Activated CD4-positive, alpha-beta T cell treated with anti-CD3 and anti-CD28 coated beads, Interleukin-2, amount 10 ng/mL, durations not matched to agents 7 days and 5 days (primary cell): ENCODE measurements around the gene OVAAL. TPM values are rescaled to one million over a fixed set of nuclear protein-coding genes. Genes with fewer than 3 reads are reported as not detected.

Experiments used
- CTCF ChIA-PET: fragments of 350-600 bp; sonication (Branson Sonifier 250); formaldehyde crosslinking; loops from one replicate; lab custom pipeline; 2021; ENCODE audit warnings: antibody characterized with exemption; lab: Charles Lee
- POLR2A ChIA-PET: fragments of 350-600 bp; sonication (Branson Sonifier 250); formaldehyde crosslinking; loops from one replicate; lab custom pipeline; 2021; ENCODE audit warnings: antibody characterized with exemption; lab: Charles Lee
- DNase-seq: peaks from one replicate; pipeline ENCODE4 v3.0.0-alpha.2; 2020
- H3K27ac Mint-ChIP-seq: one replicate; pipeline ENCODE4 v1.8.0; 2021; ENCODE audit warnings: mild to moderate bottlenecking, moderate library complexity, mixed read lengths
- H3K27me3 Mint-ChIP-seq: one replicate; pipeline ENCODE4 v1.8.0; 2021; ENCODE audit warnings: mixed read lengths
- H3K36me3 Mint-ChIP-seq: one replicate; pipeline ENCODE4 v1.8.0; 2021; ENCODE audit warnings: low read depth, mixed read lengths
- H3K4me1 Mint-ChIP-seq: one replicate; pipeline ENCODE4 v1.8.0; 2021; ENCODE audit warnings: mixed read lengths
- H3K4me3 Mint-ChIP-seq: one replicate; pipeline ENCODE4 v1.8.0; 2021; ENCODE audit warnings: mild to moderate bottlenecking, moderate library complexity, mixed read lengths
- H3K9me3 Mint-ChIP-seq: one replicate; pipeline ENCODE4 v1.8.0; 2021; ENCODE audit warnings: mixed read lengths
- total RNA-seq, 2 experiments: library from RNA; stranded (reverse); gene quantifications; one replicate each; pipeline ENCODE4 v1.2.3, GENCODE V29; 2021

OVAAL gene
- total RNA-seq: not detected

- ChIA-PET POLR2A (no interaction called here), CTCF (no interaction called here)
- Mint-ChIP-seq H3K4me1 (no peaks in the 10 kb centered on the region), H3K27ac (no peak within 1 kb of the TSS), H3K27me3 (peaks cover 11% of the 10 kb centered on the region), H3K9me3 (no peaks in the 10 kb centered on the region), H3K4me3 (no peak within 1 kb of the TSS), H3K36me3 (no peaks in the 10 kb centered on the region)
- no peak for DNase-seq
Measured at GRCh38 chr1:180558664-180559063, at the start of gene OVAAL. Gene OVAAL (plus strand): TSS chr1:180558964.

- Mint-ChIP-seq H3K27ac (no peak overlapping the region), H3K9me3 (no peaks in the 10 kb centered on the region), H3K4me1 (peaks cover 6% of the 10 kb centered on the region), H3K36me3 (no peaks in the 10 kb centered on the region), H3K4me3 (no peak overlapping the region), H3K27me3 (peaks cover 16% of the 10 kb centered on the region)
- POLR2A ChIA-PET: no interaction called here
- CTCF ChIA-PET: interaction anchor here (1.4 kb wide), 1 partner anchor 9 kb away, joined by 5 read pairs; no protein-coding TSS in a partner anchor
- DNase-seq: no peak
Measured at GRCh38 chr1:180510882-180511281, 47.9 kb upstream of the OVAAL start.

- Mint-ChIP-seq H3K9me3 (no peaks in the 10 kb centered on the region), H3K36me3 (no peaks in the 10 kb centered on the region), H3K27me3 (peaks cover 14% of the 10 kb centered on the region), H3K27ac (no peak overlapping the region), H3K4me1 (peaks cover 3% of the 10 kb centered on the region), H3K4me3 (no peak overlapping the region)
- CTCF ChIA-PET: interaction anchor here (0.5 kb wide), 1 partner anchor 572 kb away, joined by 3 read pairs; no protein-coding TSS in a partner anchor
- POLR2A ChIA-PET: no interaction called here
- DNase-seq: no peak
Measured at GRCh38 chr1:180513531-180513930, 45.2 kb upstream of the OVAAL start.

- POLR2A ChIA-PET: no interaction called here
- no peaks in the 10 kb centered on the region for H3K36me3 Mint-ChIP-seq
- H3K9me3 Mint-ChIP-seq: no peaks in the 10 kb centered on the region
- CTCF ChIA-PET: interaction anchor here (0.6 to 2.7 kb wide), 16 partner anchors 9 to 687 kb away, joined by 3 to 19 read pairs (median 3); partner anchors contain the start of gene ACBD6
- DNase-seq: no peak
- peaks cover 13% of the 10 kb centered on the region for H3K27me3 Mint-ChIP-seq
- no peak overlapping the region for H3K4me3 Mint-ChIP-seq
- no peak overlapping the region for H3K27ac Mint-ChIP-seq
- peaks cover 3% of the 10 kb centered on the region for H3K4me1 Mint-ChIP-seq
Measured at GRCh38 chr1:180515364-180515763, 43.4 kb upstream of the OVAAL start.

- no peaks in the 10 kb centered on the region for H3K9me3 Mint-ChIP-seq
- ChIA-PET CTCF (interaction anchor here (0.6 to 2.7 kb wide), 17 partner anchors 8 to 686 kb away, joined by 3 to 19 read pairs (median 3); partner anchors contain the start of genes ACBD6 and KIAA1614), POLR2A (no interaction called here)
- H3K27ac Mint-ChIP-seq: no peak overlapping the region
- H3K4me3 Mint-ChIP-seq: no peak overlapping the region
- no peaks in the 10 kb centered on the region for H3K36me3 Mint-ChIP-seq
- peaks cover 10% of the 10 kb centered on the region for H3K27me3 Mint-ChIP-seq
- DNase-seq: peak; percentile 73
- H3K4me1 Mint-ChIP-seq: peaks cover 3% of the 10 kb centered on the region
Measured at GRCh38 chr1:180515857-180516388, 42.8 kb upstream of the OVAAL start.

GRCh38 chr1:180519846-180520245, 38.9 kb upstream of the OVAAL start:
- H3K27ac Mint-ChIP-seq: no peak overlapping the region
- no peaks in the 10 kb centered on the region for H3K36me3 Mint-ChIP-seq
- no peak for DNase-seq
- H3K9me3 Mint-ChIP-seq: no peaks in the 10 kb centered on the region
- no peak overlapping the region for H3K4me3 Mint-ChIP-seq
- ChIA-PET CTCF (no interaction called here), POLR2A (no interaction called here)
- peaks cover 3% of the 10 kb centered on the region for H3K4me1 Mint-ChIP-seq
- H3K27me3 Mint-ChIP-seq: no peaks in the 10 kb centered on the region

GRCh38 chr1:180521474-180522212, 37.1 kb upstream of the OVAAL start:
- Mint-ChIP-seq H3K36me3 (no peaks in the 10 kb centered on the region), H3K27me3 (no peaks in the 10 kb centered on the region), H3K4me1 (peaks cover 2% of the 10 kb centered on the region), H3K9me3 (no peaks in the 10 kb centered on the region), H3K4me3 (no peak overlapping the region), H3K27ac (no peak overlapping the region)
- ChIA-PET CTCF (interaction anchor here (1.2 kb wide), 1 partner anchor 341 kb away, joined by 3 read pairs; no protein-coding TSS in a partner anchor), POLR2A (no interaction called here)
- no peak for DNase-seq

GRCh38 chr1:180522213-180522515, 36.6 kb upstream of the OVAAL start:
- Mint-ChIP-seq H3K27me3 (no peaks in the 10 kb centered on the region), H3K36me3 (no peaks in the 10 kb centered on the region), H3K4me1 (peaks cover 2% of the 10 kb centered on the region), H3K9me3 (no peaks in the 10 kb centered on the region), H3K4me3 (no peak overlapping the region), H3K27ac (no peak overlapping the region)
- POLR2A ChIA-PET: no interaction called here
- CTCF ChIA-PET: interaction anchor here (1.2 kb wide), 1 partner anchor 340 kb away, joined by 3 read pairs; no protein-coding TSS in a partner anchor
- no peak for DNase-seq

- no peak overlapping the region for H3K4me3 Mint-ChIP-seq
- no peaks in the 10 kb centered on the region for H3K36me3 Mint-ChIP-seq
- POLR2A ChIA-PET: interaction anchor here (0.6 kb wide), 1 partner anchor 13 kb away, joined by 5 read pairs; no protein-coding TSS in a partner anchor
- CTCF ChIA-PET: interaction anchor here (1.3 kb wide), 1 partner anchor 9 kb away, joined by 4 read pairs; no protein-coding TSS in a partner anchor
- H3K9me3 Mint-ChIP-seq: no peaks in the 10 kb centered on the region
- peaks cover 2% of the 10 kb centered on the region for H3K4me1 Mint-ChIP-seq
- H3K27me3 Mint-ChIP-seq: no peaks in the 10 kb centered on the region
- DNase-seq: no peak
- H3K27ac Mint-ChIP-seq: no peak overlapping the region
Measured at GRCh38 chr1:180524160-180524914, 34.4 kb upstream of the OVAAL start.

- no peaks in the 10 kb centered on the region for H3K27me3 Mint-ChIP-seq
- no peaks in the 10 kb centered on the region for H3K36me3 Mint-ChIP-seq
- ChIA-PET POLR2A (interaction anchor here (0.6 kb wide), 1 partner anchor 14 kb away, joined by 5 read pairs; no protein-coding TSS in a partner anchor), CTCF (interaction anchor here (0.6 to 1.4 kb wide), 3 partner anchors 10 to 550 kb away, joined by 3 to 4 read pairs (median 4); no protein-coding TSS in a partner anchor)
- H3K4me1 Mint-ChIP-seq: peaks cover 2% of the 10 kb centered on the region
- no peaks in the 10 kb centered on the region for H3K9me3 Mint-ChIP-seq
- H3K4me3 Mint-ChIP-seq: no peak overlapping the region
- no peak overlapping the region for H3K27ac Mint-ChIP-seq
- no peak for DNase-seq
Measured at GRCh38 chr1:180524915-180525714, 33.6 kb upstream of the OVAAL start.

- Mint-ChIP-seq H3K27me3 (no peaks in the 10 kb centered on the region), H3K36me3 (no peaks in the 10 kb centered on the region), H3K4me3 (no peak overlapping the region), H3K4me1 (peaks cover 2% of the 10 kb centered on the region), H3K27ac (no peak overlapping the region), H3K9me3 (no peaks in the 10 kb centered on the region)
- POLR2A ChIA-PET: no interaction called here
- DNase-seq: no peak
- CTCF ChIA-PET: interaction anchor here (0.6 to 1.4 kb wide), 3 partner anchors 10 to 550 kb away, joined by 3 to 4 read pairs (median 3); no protein-coding TSS in a partner anchor
Measured at GRCh38 chr1:180525715-180526039, 33.1 kb upstream of the OVAAL start.

- Mint-ChIP-seq H3K27ac (no peak overlapping the region), H3K4me3 (no peak overlapping the region), H3K9me3 (no peaks in the 10 kb centered on the region), H3K4me1 (peaks cover 2% of the 10 kb centered on the region), H3K36me3 (no peaks in the 10 kb centered on the region), H3K27me3 (no peaks in the 10 kb centered on the region)
- DNase-seq: no peak
- ChIA-PET CTCF (interaction anchor here (0.5 to 1.5 kb wide), 4 partner anchors 12 to 601 kb away, joined by 3 to 4 read pairs (median 3); no protein-coding TSS in a partner anchor), POLR2A (no interaction called here)
Measured at GRCh38 chr1:180527101-180527669, 31.6 kb upstream of the OVAAL start.
